Parathyroid adenoma (tissue), 2 donors: ENCODE measurements around the gene CXCL12.

Source experiments
- H2AFZ ChIP-seq: fragments of 300-600 bp; sonication (generic); one replicate; pipeline ENCODE4 v1.7.0; 2017; ENCODE audit warnings: antibody characterized with exemption, mild to moderate bottlenecking
- H3K27ac ChIP-seq: fragments of 300-600 bp; sonication (generic); one replicate; pipeline ENCODE4 v1.7.0; 2017
- H3K27me3 ChIP-seq: fragments of 300-600 bp; sonication (generic); one replicate; pipeline ENCODE4 v1.7.0; 2017; ENCODE audit warnings: low read length; ENCODE audit not compliant: control insufficient read depth, insufficient read depth
- H3K36me3 ChIP-seq: fragments of 300-600 bp; sonication (generic); one replicate; pipeline ENCODE4 v1.7.0; 2017; ENCODE audit warnings: low read length; ENCODE audit not compliant: control insufficient read depth, insufficient read depth
- H3K4me1 ChIP-seq: fragments of 300-600 bp; sonication (generic); one replicate; pipeline ENCODE4 v1.7.0; 2017; ENCODE audit warnings: control low read depth
- H3K4me2 ChIP-seq: fragments of 300-600 bp; sonication (generic); one replicate; pipeline ENCODE4 v1.7.0; 2017; ENCODE audit warnings: low read length
- H3K4me3 ChIP-seq: fragments of 300-600 bp; sonication (generic); one replicate; pipeline ENCODE4 v1.7.0; 2017; ENCODE audit warnings: low read depth, low read length
- H3K79me2 ChIP-seq: fragments of 300-600 bp; sonication (generic); one replicate; pipeline ENCODE4 v1.7.0; 2017; ENCODE audit warnings: control low read depth
- H3K9ac ChIP-seq: fragments of 300-600 bp; sonication (generic); one replicate; pipeline ENCODE4 v1.7.0; 2017; ENCODE audit warnings: mild to moderate bottlenecking
- H3K9me3 ChIP-seq: fragments of 300-600 bp; sonication (generic); one replicate; pipeline ENCODE4 v1.7.0; 2017; ENCODE audit warnings: low read length; ENCODE audit not compliant: control insufficient read depth
- CTCF ChIP-seq: fragments of 300-600 bp; sonication (generic); IDR thresholded peaks from one replicate; pipeline ENCODE4 v1.7.0; 2017; ENCODE audit warnings: antibody characterized with exemption, mild to moderate bottlenecking
- donor health status: primary hyperparathyroidism.

CXCL12 gene

GRCh38 chr10:44385026-44385695 lies at the start of gene CXCL12:
Gene CXCL12, minus strand, starts transcription at chr10:44385097. Its CDS starts 92 bp downstream, at chr10:44385005.
- no peak for TF ChIP-seq CTCF
- Histone ChIP-seq H3K9me3 (no peaks in the 10 kb centered on the region), H3K4me3 (peak within 1 kb of the TSS; percentile 89), H3K9ac (peak within 1 kb of the TSS; percentile 87), H3K4me2 (peak within 1 kb of the TSS; percentile 83), H3K36me3 (no peaks in the 10 kb centered on the region), H2AFZ (peak within 1 kb of the TSS; percentile 89), H3K4me1 (peaks cover 6% of the 10 kb centered on the region), H3K79me2 (peaks cover 44% of the 10 kb centered on the region), H3K27ac (peak within 1 kb of the TSS; percentile 87), H3K27me3 (no peaks in the 10 kb centered on the region)

GRCh38 chr10:44427479-44427878 lies 42.6 kb upstream of the CXCL12 start:
- Histone ChIP-seq H3K4me3 (no peak overlapping the region), H3K79me2 (no peaks in the 10 kb centered on the region)

GRCh38 chr10:44427037-44427436 lies 42.1 kb upstream of the CXCL12 start:
- no peak overlapping the region for H2AFZ ChIP-seq
- no peaks in the 10 kb centered on the region for H3K4me1 ChIP-seq
- H3K9me3 ChIP-seq, result no peaks in the 10 kb centered on the region
- no peak overlapping the region for H3K4me2 ChIP-seq
- no peak overlapping the region for H3K4me3 ChIP-seq
- no peaks in the 10 kb centered on the region for H3K36me3 ChIP-seq
- no peaks in the 10 kb centered on the region for H3K27me3 ChIP-seq
- no peak overlapping the region for H3K27ac ChIP-seq
- H3K79me2 ChIP-seq, result no peaks in the 10 kb centered on the region
- H3K9ac ChIP-seq, result no peak overlapping the region
- TF ChIP-seq CTCF, result no peak

More at GRCh38 chr10:44427479-44427878, 42.6 kb upstream of the CXCL12 start:
- Histone ChIP-seq H3K4me1 (no peaks in the 10 kb centered on the region), H3K9ac (no peak overlapping the region), H3K4me2 (no peak overlapping the region), H3K9me3 (no peaks in the 10 kb centered on the region), H2AFZ (no peak overlapping the region), H3K36me3 (no peaks in the 10 kb centered on the region), H3K27ac (no peak overlapping the region), H3K27me3 (no peaks in the 10 kb centered on the region)
- no peak for TF ChIP-seq CTCF

GRCh38 chr10:44426247-44427034 lies 41.5 kb upstream of the CXCL12 start:
- H3K27me3 ChIP-seq, result no peaks in the 10 kb centered on the region
- no peaks in the 10 kb centered on the region for H3K79me2 ChIP-seq
- TF ChIP-seq CTCF, result no peak

More at GRCh38 chr10:44426247-44427034, 41.5 kb upstream of the CXCL12 start:
- Histone ChIP-seq H3K4me3 (no peak overlapping the region), H3K9me3 (no peaks in the 10 kb centered on the region), H3K4me1 (no peaks in the 10 kb centered on the region), H3K36me3 (no peaks in the 10 kb centered on the region), H3K27ac (no peak overlapping the region), H3K9ac (no peak overlapping the region), H3K4me2 (no peak overlapping the region), H2AFZ (no peak overlapping the region)
